Astrocyte of the hippocampus (primary cell): ENCODE results near the gene LRRC59.

Source experiments
- DNase-seq: peaks from one replicate; pipeline ENCODE4 v3.0.0; 2011; ENCODE audit warnings: low read depth, low spot score

Gene LRRC59

GRCh38 chr17:50386510-50386909, 10.8 kb downstream of the LRRC59 start:
- no peak for DNase-seq

GRCh38 chr17:50382931-50383330, 14.4 kb downstream of the LRRC59 start:
- no peak for DNase-seq

- no peak for DNase-seq
These were observed 15.4 kb downstream of the LRRC59 start for GRCh38 chr17:50381920-50382319.

- no peak for DNase-seq
These were observed 16.0 kb downstream of the LRRC59 start for GRCh38 chr17:50381260-50381815.

GRCh38 chr17:50380369-50381259, 16.7 kb downstream of the LRRC59 start:
- no peak for DNase-seq

- DNase-seq, result no peak
These were observed 17.8 kb downstream of the LRRC59 start for GRCh38 chr17:50379351-50380132.

GRCh38 chr17:50375858-50376538, 21.3 kb downstream of the LRRC59 start:
- DNase-seq, result no peak

GRCh38 chr17:50373705-50374104, 23.6 kb downstream of the LRRC59 start:
- DNase-seq, result no peak

- peak; percentile 93 for DNase-seq
These were observed 24.4 kb downstream of the LRRC59 start, which contains the start of the genes EME1 and MRPL27 for GRCh38 chr17:50372758-50373556. Gene EME1 (plus strand): TSS chr17:50373229. CDS start chr17:50375209, 1,980 bp downstream. Gene MRPL27 (minus strand): TSS chr17:50373184. CDS start chr17:50373170, 14 bp downstream.

- DNase-seq, result no peak
These were observed 25.0 kb downstream of the LRRC59 start for GRCh38 chr17:50372222-50372757.

GRCh38 chr17:50371526-50371925, 25.8 kb downstream of the LRRC59 start:
- DNase-seq, result no peak

GRCh38 chr17:50370052-50370451, 27.3 kb downstream of the LRRC59 start:
- no peak for DNase-seq

GRCh38 chr17:50367401-50367800, 29.9 kb downstream of the LRRC59 start:
- no peak for DNase-seq

GRCh38 chr17:50365649-50366393, 31.5 kb downstream of the LRRC59 start:
- no peak for DNase-seq

- no peak for DNase-seq
These were observed 32.2 kb downstream of the LRRC59 start for GRCh38 chr17:50365165-50365564.

GRCh38 chr17:50364715-50365114, 32.6 kb downstream of the LRRC59 start:
- DNase-seq, result peak; percentile 69

GRCh38 chr17:50364061-50364458, 33.3 kb downstream of the LRRC59 start:
- no peak for DNase-seq

- peak; percentile 85 for DNase-seq
These were observed 33.9 kb downstream of the LRRC59 start for GRCh38 chr17:50363217-50364060.

GRCh38 chr17:50362661-50363060, 34.7 kb downstream of the LRRC59 start:
- DNase-seq, result no peak
